ENCODE results near the gene FSD2.
"Not testable (repeated sequence)": the region's sequence is repeated elsewhere in the genome, so short reads cannot be mapped to it uniquely, and the experiment has no call there.

The FSD2 gene

GRCh38 chr15:82789491-82789890 lies 16.4 kb downstream of the FSD2 start:
- DNase-seq = peak; percentile 10

GRCh38 chr15:82788496-82788895 lies 17.4 kb downstream of the FSD2 start:
- no peak for DNase-seq

GRCh38 chr15:82781349-82781748 lies 24.5 kb downstream of the FSD2 start:
- DNase-seq = no peak

DNA sequence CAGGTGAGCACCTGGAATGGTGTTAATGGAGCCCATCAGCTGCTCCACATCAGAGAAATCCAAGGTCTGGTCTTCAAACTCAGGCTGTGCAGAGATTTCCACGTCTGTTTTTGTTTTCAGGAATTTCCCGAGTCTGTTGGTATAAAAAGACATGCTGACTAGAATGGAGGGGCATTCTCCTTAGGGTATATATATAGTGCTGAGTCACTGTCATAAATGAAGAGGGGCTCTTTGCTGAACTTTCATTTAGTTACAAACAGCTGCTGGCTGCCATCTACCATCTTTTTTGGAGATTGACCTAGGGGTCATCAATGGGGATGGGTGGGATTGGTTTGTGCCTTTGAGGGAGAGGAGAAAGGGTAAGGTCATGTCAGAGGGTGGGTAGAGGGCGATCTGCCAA lies 27.1 kb downstream of the FSD2 start:
- DNase-seq = no peak

- DNase-seq = no peak
Measured at GRCh38 chr15:82774496-82774895, 31.4 kb downstream of the FSD2 start.

GRCh38 chr15:82771789-82772607 lies 33.9 kb downstream of the FSD2 start:
- DNase-seq = no peak

DNA sequence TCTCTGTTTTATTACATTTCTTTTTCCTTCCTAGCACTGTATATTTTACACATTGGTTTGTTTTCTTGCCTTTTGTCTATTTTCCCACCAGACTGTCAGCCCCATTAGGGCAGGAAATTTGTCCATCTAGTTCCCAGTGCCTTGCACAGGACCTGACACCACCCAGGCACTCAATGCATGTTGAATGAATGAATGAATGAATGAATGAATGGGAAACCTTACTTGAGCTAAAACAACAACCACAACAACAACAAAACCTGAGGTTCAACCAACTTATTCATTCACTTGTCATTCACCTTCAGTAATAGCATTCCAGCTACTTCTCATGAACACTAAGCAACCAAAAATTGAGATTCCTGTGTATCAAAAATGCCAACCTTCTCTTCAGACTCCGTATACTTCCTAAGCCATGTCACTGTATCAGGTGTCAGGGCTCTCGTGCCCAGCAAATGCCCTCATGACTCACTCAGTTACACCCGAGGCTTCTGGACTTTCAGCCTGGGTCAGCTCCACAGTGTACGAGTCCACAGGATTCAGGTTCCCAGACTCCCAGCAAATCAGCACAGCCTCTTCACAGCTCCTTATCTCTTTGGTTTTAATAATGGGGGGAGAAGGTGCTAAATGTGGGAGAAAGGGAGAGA lies 37.3 kb downstream of the FSD2 start:
- no peak for DNase-seq

GRCh38 chr15:82767163-82767829 lies 38.6 kb downstream of the FSD2 start:
- DNase-seq = no peak

DNA sequence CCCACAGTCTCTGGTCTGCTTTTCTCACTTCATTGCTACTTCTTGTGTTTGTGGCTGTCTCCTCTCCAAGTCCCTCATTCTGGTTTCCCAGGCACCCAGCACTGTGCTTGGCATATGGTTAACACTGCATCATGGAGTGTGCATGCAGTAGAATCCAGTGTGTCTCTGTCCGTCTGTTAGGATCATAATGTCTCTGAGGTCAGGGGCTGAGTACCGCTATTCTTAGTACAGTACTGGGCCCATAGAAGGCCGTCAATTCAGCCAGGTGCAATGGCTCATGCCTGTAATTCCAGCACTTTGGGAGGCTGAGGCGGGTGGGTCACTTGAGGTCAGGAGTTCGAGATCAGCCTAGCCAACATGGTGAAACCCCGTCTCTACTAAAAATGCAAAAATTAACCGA lies 39.7 kb downstream of the FSD2 start:
- not testable (repeated sequence) for DNase-seq

GRCh38 chr15:82764740-82765139 lies 41.1 kb downstream of the FSD2 start:
- no peak for DNase-seq

DNA sequence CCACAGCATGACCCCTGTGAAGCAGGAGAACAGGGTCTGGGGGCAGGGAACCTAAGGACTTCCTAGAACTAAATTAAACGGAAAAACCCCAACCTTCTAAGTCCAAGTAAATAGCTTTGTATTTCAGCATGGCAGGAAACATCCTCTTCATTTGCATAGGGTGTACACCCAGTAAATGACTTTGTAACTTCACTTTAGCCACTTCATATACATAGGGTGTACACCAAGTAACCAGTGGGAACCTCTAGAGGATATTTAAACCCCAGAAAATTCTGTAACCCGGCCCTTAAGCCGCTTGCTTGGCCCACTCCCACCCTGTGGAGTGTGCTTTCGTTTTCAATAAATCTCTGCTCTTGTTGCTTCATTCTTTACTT lies 41.8 kb downstream of the FSD2 start:
- no peak for DNase-seq

GRCh38 chr15:82763361-82764116 lies 42.3 kb downstream of the FSD2 start:
- no peak for DNase-seq

- DNase-seq = no peak
Measured at GRCh38 chr15:82751308-82751707, 54.6 kb downstream of the FSD2 start.

DNA sequence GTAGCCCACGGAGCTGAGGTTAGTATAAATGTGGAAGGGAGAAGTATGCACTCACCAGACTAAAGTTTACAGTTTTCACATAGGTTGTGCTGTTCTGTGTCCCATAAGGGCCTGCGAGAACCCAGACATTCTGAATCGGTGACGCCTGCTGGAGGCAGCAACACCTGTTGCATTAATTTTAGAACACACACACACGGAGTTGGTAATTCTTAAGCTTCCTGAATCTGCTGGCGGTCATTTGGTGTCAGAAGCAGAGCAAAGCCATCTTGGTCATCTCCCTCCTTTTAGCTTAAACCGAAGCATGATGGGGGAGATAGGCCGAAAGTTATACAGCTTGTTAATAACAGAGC lies 55.1 kb downstream of the FSD2 start:
- no peak for DNase-seq

- DNase-seq = peak; percentile 93
Measured at GRCh38 chr15:82749951-82750830, 55.7 kb downstream of the FSD2 start.

GRCh38 chr15:82748315-82748714 lies 57.6 kb downstream of the FSD2 start:
- no peak for DNase-seq

- no peak for DNase-seq
Measured at GRCh38 chr15:82743810-82744209, 62.1 kb downstream of the FSD2 start.

DNA sequence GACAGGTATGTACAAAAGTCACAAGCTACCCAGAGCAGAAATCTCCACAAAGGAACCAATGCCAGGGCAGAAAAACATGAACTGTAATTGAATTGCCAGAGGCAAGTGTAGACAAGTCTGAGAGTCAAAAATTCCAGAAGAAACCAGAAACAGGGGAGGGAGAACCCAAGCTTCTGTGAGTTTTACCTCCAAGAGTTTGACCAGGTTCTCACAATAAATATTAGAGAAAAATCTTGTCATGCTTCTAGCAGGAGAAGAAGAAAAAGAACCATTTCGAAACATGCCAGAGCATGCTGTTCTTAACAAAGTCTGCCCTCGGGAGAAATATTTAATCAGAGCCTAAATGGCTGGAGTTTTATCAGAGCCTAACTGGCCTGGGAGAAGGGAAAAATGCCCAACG lies 63.7 kb downstream of the FSD2 start:
- DNase-seq = no peak

GRCh38 chr15:82739086-82739485 lies 66.8 kb downstream of the FSD2 start:
- peak; percentile 16 for DNase-seq

GRCh38 chr15:82737975-82738374 lies 67.9 kb downstream of the FSD2 start:
- no peak for DNase-seq

DNA sequence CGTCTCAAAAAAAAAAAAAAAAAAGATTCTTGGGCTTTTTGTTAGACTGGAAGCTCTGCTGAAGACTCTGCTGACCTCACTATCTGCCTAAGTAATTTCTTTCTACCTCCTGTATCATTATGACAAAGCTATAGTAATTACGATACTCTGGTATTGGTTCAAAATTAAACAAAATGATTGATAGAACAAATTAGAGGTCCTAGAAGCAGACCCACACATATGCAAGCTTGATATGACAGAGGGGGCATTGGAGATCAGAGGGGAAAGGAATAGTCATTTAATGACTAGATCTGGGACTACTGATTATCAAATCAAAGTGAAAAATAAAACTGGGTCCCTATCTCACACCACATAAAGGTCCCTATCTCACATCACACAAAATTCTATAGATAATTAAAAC lies 74.3 kb downstream of the FSD2 start:
- DNase-seq = no peak

DNA sequence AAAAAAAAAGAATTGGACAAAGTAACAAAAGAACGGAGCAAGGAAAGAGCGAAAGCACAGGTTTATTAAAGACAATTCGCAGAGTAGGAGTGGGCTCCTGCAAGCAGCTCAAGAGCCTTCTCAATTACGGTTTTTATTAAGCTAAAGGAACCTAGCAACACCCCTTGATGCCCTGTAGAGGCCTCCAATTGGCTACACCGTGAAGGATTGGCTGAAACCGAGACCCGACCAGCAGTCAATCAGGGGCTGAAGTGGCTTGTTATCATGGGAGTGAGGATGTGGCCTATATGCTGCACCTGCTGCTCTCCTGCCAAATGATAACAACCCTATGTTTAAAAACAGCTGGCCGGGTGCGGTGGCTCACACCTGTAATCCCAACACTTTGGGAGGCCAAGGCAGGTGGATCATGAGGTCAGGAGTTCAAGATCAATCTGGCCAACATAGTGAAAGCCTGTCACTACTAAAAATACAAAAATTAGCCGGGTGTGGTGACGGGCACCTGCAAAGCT lies 75.8 kb downstream of the FSD2 start:
- no peak for DNase-seq

All from HCEC 1CT (cell line).